ENCODE measurements around the gene DUS3L.
A peak's percentile ranks its signal among the peaks of the same experiment; 100 is the strongest.
"Not testable (repeated sequence)": the region's sequence is repeated elsewhere in the genome, so short reads cannot be mapped to it uniquely, and the experiment has no call there.

The DUS3L gene

DNA sequence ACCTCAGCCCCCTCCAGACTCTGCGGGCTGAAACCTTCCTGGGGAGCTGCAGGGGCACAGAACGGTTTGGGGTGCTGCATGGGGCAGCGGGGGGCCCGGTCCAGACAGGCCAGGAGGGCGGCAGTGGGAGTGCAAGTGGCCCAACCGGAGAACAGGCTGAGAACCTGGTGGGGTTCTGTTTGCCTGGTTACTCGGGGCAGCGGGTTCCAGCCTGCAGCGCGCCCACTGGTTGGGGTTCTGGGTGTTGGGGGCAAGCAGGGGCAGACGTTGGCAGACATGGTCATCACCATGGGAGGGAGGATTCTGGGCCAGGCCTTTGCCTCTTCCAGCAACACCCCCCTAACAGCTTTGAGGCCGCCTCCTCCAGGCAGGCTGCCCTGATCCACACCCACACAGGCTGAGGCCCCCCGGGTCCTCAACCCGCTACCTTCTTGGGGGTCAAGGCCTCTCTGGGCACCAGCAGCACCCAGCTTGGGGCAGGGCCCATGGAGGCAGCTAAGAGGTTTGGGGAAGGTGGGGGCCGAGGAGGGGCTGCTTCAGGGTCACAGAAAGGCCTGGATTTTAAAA is 6.3 kb downstream of the DUS3L start, which contains the start of gene PRR22 (continued):
- TF ChIP-seq ZFP3 (CRISPR knock-in tag; IDR thresholded peaks at IDR 0.05) (no peak), TSHZ2 (CRISPR knock-in tag; IDR thresholded peaks at IDR 0.05) (no peak)

GRCh38 chr19:5782945-5783919 is 7.7 kb downstream of the DUS3L start:
- TF ChIP-seq ZNF8 (CRISPR knock-in tag; IDR thresholded peaks at IDR 0.05) (no peak), RARB (CRISPR knock-in tag; IDR thresholded peaks at IDR 0.05) (no peak), ISL1 (CRISPR knock-in tag; IDR thresholded peaks at IDR 0.05) (no peak), ZNF70 (CRISPR knock-in tag; IDR thresholded peaks at IDR 0.05) (no peak), ESRRG (CRISPR knock-in tag; IDR thresholded peaks at IDR 0.05) (no peak), ZFP3 (CRISPR knock-in tag; IDR thresholded peaks at IDR 0.05) (no peak), PPARA (CRISPR knock-in tag; IDR thresholded peaks at IDR 0.05; ENCODE audit: borderline replicate concordance) (no peak), CSRNP3 (CRISPR knock-in tag; IDR thresholded peaks at IDR 0.05) (no peak), BACH2 (CRISPR knock-in tag; IDR thresholded peaks at IDR 0.05; ENCODE audit: borderline replicate concordance) (no peak), ARNTL (CRISPR knock-in tag; IDR thresholded peaks at IDR 0.05; ENCODE audit: borderline replicate concordance, low read depth) (no peak), ZNF565 (CRISPR knock-in tag; conservative IDR thresholded peaks at IDR 0.05; ENCODE audit: low read depth) (no peak), TSHZ2 (CRISPR knock-in tag; IDR thresholded peaks at IDR 0.05) (no peak), TOX (CRISPR knock-in tag; IDR thresholded peaks at IDR 0.05; ENCODE audit: borderline replicate concordance) (no peak), OSR1 (CRISPR knock-in tag; IDR thresholded peaks at IDR 0.05) (no peak), SNAI2 (CRISPR knock-in tag; IDR thresholded peaks at IDR 0.05) (no peak)
- TF ChIP-seq, protein P1, sequence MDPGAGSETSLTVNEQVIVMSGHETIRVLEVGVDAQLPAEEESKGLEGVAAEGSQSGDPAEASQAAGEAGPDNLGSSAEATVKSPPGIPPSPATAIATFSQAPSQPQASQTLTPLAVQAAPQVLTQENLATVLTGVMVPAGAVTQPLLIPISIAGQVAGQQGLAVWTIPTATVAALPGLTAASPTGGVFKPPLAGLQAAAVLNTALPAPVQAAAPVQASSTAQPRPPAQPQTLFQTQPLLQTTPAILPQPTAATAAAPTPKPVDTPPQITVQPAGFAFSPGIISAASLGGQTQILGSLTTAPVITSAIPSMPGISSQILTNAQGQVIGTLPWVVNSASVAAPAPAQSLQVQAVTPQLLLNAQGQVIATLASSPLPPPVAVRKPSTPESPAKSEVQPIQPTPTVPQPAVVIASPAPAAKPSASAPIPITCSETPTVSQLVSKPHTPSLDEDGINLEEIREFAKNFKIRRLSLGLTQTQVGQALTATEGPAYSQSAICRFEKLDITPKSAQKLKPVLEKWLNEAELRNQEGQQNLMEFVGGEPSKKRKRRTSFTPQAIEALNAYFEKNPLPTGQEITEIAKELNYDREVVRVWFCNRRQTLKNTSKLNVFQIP (CRISPR knock-in tag; IDR thresholded peaks at IDR 0.05; ENCODE audit: borderline replicate concordance, low read depth) = no peak
- peak; percentile 14 for ATAC-seq

DNA sequence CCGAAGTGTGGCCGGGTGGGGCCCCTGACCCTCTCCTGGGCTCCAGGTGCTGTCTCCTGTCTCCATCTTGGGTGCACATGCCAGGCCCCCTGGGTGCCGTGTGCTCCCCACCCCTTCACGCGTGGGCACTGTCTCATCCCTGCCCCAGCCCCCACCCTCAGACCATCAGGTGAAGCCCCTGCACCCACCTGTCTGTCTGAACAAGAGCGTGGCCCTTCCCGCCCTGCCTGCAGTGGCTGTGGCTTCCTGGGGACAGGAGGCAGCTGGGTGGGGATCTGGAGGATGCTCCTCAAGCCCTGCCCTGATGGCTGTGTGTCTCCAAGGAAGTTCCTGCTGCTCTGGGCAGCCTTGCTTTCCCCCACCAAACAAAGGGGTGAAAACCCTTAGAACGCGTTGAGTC is 8.6 kb downstream of the DUS3L start:
- TF ChIP-seq RARB (CRISPR knock-in tag; IDR thresholded peaks at IDR 0.05) (no peak), TSHZ2 (CRISPR knock-in tag; IDR thresholded peaks at IDR 0.05) (no peak), ZNF565 (CRISPR knock-in tag; conservative IDR thresholded peaks at IDR 0.05; ENCODE audit: low read depth) (no peak), ZNF70 (CRISPR knock-in tag; IDR thresholded peaks at IDR 0.05) (no peak)
- peak; percentile 9 for ATAC-seq

DNA sequence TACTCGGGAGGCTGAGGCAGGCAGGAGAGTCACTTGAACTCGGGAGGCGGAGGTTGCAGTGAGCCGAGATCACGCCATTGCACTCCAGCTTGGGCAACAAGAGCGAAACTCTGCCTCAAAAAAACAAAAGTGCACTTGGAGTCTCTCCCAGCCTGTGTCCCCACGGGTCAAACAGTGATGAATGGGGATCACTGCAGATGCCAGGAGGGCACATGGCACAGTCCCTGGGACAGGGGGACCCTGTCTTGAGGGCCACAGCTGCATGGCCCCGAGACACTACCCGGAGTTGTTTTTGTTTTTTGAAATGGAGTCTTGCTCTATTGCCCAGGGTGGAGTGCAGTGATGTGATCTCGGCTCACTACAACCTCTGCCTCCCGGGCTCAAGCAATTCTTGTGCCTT is 10.0 kb downstream of the DUS3L start:
- not testable (repeated sequence) for ATAC-seq
